ENCODE results near the gene RND1.
A peak's percentile ranks its signal among the peaks of the same experiment; 100 is the strongest.
"Not testable (repeated sequence)": the region's sequence is repeated elsewhere in the genome, so short reads cannot be mapped to it uniquely, and the experiment has no call there.

RND1 gene

GRCh38 chr12:48862760-48863159 lies 2.9 kb downstream of the RND1 start:
- TF ChIP-seq CTCF (IDR thresholded peaks at IDR 0.05; ENCODE audit: low read depth, low read length): no peak
- TF ChIP-seq MYC (IDR thresholded peaks at IDR 0.05; ENCODE audit: low read depth, low read length): no peak
- no peak for TF ChIP-seq POLR2A (IDR thresholded peaks at IDR 0.05; ENCODE audit: extremely low read depth, insufficient read length)
- TF ChIP-seq MAX (IDR thresholded peaks at IDR 0.05; ENCODE audit: low read depth, low read length): no peak
- no peak for DNase-seq (ENCODE audit: low read depth)
- no peak overlapping the region for H3K4me3 ChIP-seq (ENCODE audit: low read depth, low read length)

GRCh38 chr12:48861111-48861510 lies 4.6 kb downstream of the RND1 start:
- DNase-seq (ENCODE audit: low read depth): peak; percentile 38
- no peak for TF ChIP-seq MAX (IDR thresholded peaks at IDR 0.05; ENCODE audit: low read depth, low read length)
- TF ChIP-seq MYC (IDR thresholded peaks at IDR 0.05; ENCODE audit: low read depth, low read length): no peak
- no peak for TF ChIP-seq POLR2A (IDR thresholded peaks at IDR 0.05; ENCODE audit: extremely low read depth, insufficient read length)
- no peak for TF ChIP-seq CTCF (IDR thresholded peaks at IDR 0.05; ENCODE audit: low read depth, low read length)
- H3K4me3 ChIP-seq (ENCODE audit: low read depth, low read length): no peak overlapping the region

- not testable (repeated sequence) for DNase-seq (ENCODE audit: low read depth); H3K4me3 ChIP-seq (ENCODE audit: low read depth, low read length)
These were observed 5.4 kb downstream of the RND1 start for GRCh38 chr12:48860236-48860635.

- no peak for TF ChIP-seq MYC (IDR thresholded peaks at IDR 0.05; ENCODE audit: low read depth, low read length)
- no peak for TF ChIP-seq POLR2A (IDR thresholded peaks at IDR 0.05; ENCODE audit: extremely low read depth, insufficient read length)
- TF ChIP-seq CTCF (IDR thresholded peaks at IDR 0.05; ENCODE audit: low read depth, low read length): no peak
- TF ChIP-seq MAX (IDR thresholded peaks at IDR 0.05; ENCODE audit: low read depth, low read length): no peak
- no peak overlapping the region for H3K4me3 ChIP-seq (ENCODE audit: low read depth, low read length)
- no peak for DNase-seq (ENCODE audit: low read depth)
These were observed 6.1 kb downstream of the RND1 start for GRCh38 chr12:48859607-48860006.

GRCh38 chr12:48858043-48858442 lies 7.6 kb downstream of the RND1 start:
- TF ChIP-seq MYC (IDR thresholded peaks at IDR 0.05; ENCODE audit: low read depth, low read length) (no peak), POLR2A (IDR thresholded peaks at IDR 0.05; ENCODE audit: extremely low read depth, insufficient read length) (no peak), CTCF (IDR thresholded peaks at IDR 0.05; ENCODE audit: low read depth, low read length) (no peak), MAX (IDR thresholded peaks at IDR 0.05; ENCODE audit: low read depth, low read length) (no peak)
- DNase-seq (ENCODE audit: low read depth): no peak
- H3K4me3 ChIP-seq (ENCODE audit: low read depth, low read length): no peak overlapping the region

GRCh38 chr12:48857278-48857994 lies 8.2 kb downstream of the RND1 start:
- TF ChIP-seq CTCF (IDR thresholded peaks at IDR 0.05; ENCODE audit: low read depth, low read length) (no peak), MAX (IDR thresholded peaks at IDR 0.05; ENCODE audit: low read depth, low read length) (no peak), MYC (IDR thresholded peaks at IDR 0.05; ENCODE audit: low read depth, low read length) (no peak), POLR2A (IDR thresholded peaks at IDR 0.05; ENCODE audit: extremely low read depth, insufficient read length) (no peak)
- DNase-seq (ENCODE audit: low read depth): no peak
- no peak overlapping the region for H3K4me3 ChIP-seq (ENCODE audit: low read depth, low read length)

Data from NB4 (cell line).